ENCODE results near the gene MBIP. TPM values are rescaled to one million over a fixed set of nuclear protein-coding genes. Genes with fewer than 3 reads are reported as not detected.
A peak's percentile ranks its signal among the peaks of the same experiment; 100 is the strongest.
"Not testable (repeated sequence)": the region's sequence is repeated elsewhere in the genome, so short reads cannot be mapped to it uniquely, and the experiment has no call there.

MBIP gene
- total and polyA plus RNA-seq, 9 donors: 18.4 to 35.2 (median 25.3) TPM

DNA sequence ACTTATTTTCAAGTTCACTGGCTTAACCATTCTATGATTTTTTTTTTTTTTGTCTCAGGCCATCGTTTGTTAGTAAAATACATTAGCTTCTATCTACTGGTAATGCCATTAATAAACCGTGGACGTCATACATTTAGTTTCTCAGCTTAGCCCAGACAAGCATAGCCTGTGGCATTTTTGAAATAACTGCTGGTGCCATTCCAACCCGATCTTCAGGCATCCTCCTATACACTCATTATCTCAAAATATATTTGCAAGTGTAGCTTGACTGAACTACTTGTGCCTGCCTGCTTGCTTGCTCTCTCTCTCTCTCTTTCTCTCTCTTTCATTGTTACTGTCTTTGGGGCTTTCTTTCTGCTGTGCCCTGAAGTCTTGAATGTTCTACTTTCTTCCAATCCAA lies 12.7 kb upstream of the MBIP start:
- H3K9me3 ChIP-seq: no peaks in the 10 kb centered on the region
- no peaks in the 10 kb centered on the region for H3K27me3 ChIP-seq
- TF ChIP-seq CTCF (IDR thresholded peaks at IDR 0.05): no peak
- TF ChIP-seq EP300 (IDR thresholded peaks at IDR 0.05): no peak
- no peak for TF ChIP-seq POLR2A (IDR thresholded peaks at IDR 0.05)
- no peak overlapping the region for H3K4me3 ChIP-seq
- WGBS, 3 donors: 52 to 76% (median 61%) methylated on average over 4 of the region's 4 CpGs
- H3K4me1 ChIP-seq (ENCODE audit: insufficient read depth): no peaks in the 10 kb centered on the region
- intact Hi-C loops (cut with DNase I): no loop called here
- DNase-seq: no peak
- H3K27ac ChIP-seq: no peak overlapping the region
- H3K36me3 ChIP-seq: no peaks in the 10 kb centered on the region

DNA sequence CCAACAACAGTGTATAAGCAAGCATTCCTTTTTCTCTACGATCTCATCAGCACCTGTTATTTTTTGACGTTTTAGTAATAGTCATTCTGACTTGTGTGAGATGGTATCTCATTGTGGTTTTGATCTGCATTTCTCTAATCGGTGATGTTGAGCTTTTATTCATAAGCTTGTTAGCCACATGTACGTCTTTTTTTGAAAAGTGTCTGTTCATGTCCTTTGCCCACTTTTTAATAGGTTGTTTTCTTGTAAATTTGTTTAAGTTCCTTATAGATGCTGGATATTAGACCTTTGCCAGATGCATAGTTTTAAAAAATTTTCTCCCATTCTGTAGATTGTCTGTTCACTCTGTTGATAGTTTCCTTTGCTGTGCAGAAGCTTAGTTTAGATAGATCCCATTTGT lies 7.1 kb upstream of the MBIP start:
- H3K4me1 ChIP-seq (ENCODE audit: insufficient read depth); H3K4me3 ChIP-seq; H3K9me3 ChIP-seq; H3K27me3 ChIP-seq; H3K36me3 ChIP-seq; intact Hi-C loops (cut with DNase I); DNase-seq; H3K27ac ChIP-seq: not testable (repeated sequence)
- 89 to 95% (median 90%) methylated on average over 4 of the region's 4 CpGs for WGBS, 3 donors

- DNase-seq: no peak
- whole genome bisulfite sequencing, 3 donors: 86 to 89% (median 88%) methylated on average over 3 of the region's 3 CpGs
- no peaks in the 10 kb centered on the region for H3K9me3 ChIP-seq
- intact Hi-C loops (cut with DNase I): no loop called here
- H3K4me1 ChIP-seq (ENCODE audit: insufficient read depth): no peaks in the 10 kb centered on the region
- H3K36me3 ChIP-seq: no peaks in the 10 kb centered on the region
- no peak overlapping the region for H3K27ac ChIP-seq
- no peaks in the 10 kb centered on the region for H3K27me3 ChIP-seq
- H3K4me3 ChIP-seq: no peak overlapping the region
- TF ChIP-seq CTCF (IDR thresholded peaks at IDR 0.05): no peak
- TF ChIP-seq EP300 (IDR thresholded peaks at IDR 0.05): no peak
- TF ChIP-seq POLR2A (IDR thresholded peaks at IDR 0.05): no peak
Observed at GRCh38 chr14:36325853-36326252, 5.4 kb upstream of the MBIP start.

DNA sequence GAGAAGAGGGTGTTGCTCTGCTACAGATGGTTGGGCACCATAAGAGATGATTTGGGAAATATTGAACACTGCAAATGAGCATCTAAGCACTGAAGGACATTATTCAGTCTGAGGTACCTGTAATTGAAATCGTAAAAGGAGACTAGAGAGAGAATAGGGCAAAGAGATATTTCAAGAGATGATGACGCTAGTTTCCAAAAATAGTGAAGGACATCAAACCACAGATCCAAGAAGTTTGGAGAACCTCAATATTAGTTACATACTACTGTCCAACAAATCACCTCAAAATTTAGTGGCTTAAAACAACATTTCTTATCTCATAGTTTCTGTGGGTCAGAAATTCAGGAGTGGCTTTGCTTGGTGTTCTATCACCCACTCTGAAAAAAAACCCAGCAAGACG lies 4.5 kb upstream of the MBIP start:
- TF ChIP-seq POLR2A (IDR thresholded peaks at IDR 0.05) (no peak), CTCF (IDR thresholded peaks at IDR 0.05) (no peak), EP300 (IDR thresholded peaks at IDR 0.05) (no peak)
- Histone ChIP-seq H3K27me3 (no peaks in the 10 kb centered on the region), H3K9me3 (no peaks in the 10 kb centered on the region), H3K27ac (no peak overlapping the region), H3K4me3 (no peak overlapping the region), H3K4me1 (ENCODE audit: insufficient read depth) (no peaks in the 10 kb centered on the region), H3K36me3 (no peaks in the 10 kb centered on the region)
- intact Hi-C loops (cut with DNase I): no loop called here
- DNase-seq: no peak
- WGBS, 3 donors: 79 to 90% (median 84%) methylated on average over 3 of the region's 3 CpGs

DNA sequence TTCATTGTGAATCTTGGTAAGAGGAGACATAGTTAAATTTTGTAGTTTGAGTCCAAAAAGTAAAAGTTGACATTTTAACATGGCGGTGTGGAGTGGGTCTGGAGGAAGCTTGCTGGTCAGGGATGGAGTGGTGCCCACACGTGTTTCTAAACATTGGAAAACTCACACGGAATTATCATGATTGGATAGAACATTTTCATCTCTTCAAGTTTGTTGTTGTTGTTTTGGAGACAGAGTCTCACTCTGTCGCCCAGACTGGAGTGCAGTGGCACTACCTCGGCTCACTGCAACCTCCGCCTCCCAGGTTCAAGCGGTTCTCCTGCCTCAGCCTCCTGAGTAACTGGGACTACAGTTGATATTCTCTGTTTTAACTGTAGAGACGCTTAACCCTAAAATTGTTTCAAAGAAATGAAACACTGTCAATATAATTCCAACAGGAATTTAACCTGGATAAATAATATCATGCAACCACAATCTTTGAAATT lies 502 bp upstream of the MBIP start:
- TF ChIP-seq EP300 (IDR thresholded peaks at IDR 0.05): no peak
- TF ChIP-seq CTCF (IDR thresholded peaks at IDR 0.05): no peak
- TF ChIP-seq POLR2A (IDR thresholded peaks at IDR 0.05): no peak
- intact Hi-C loops (cut with DNase I): no loop called here
- WGBS, 3 donors: 52 to 57% (median 55%) methylated on average over 8 of the region's 8 CpGs
- no peaks in the 10 kb centered on the region for H3K36me3 ChIP-seq
- H3K4me1 ChIP-seq (ENCODE audit: insufficient read depth): no peaks in the 10 kb centered on the region
- peak overlapping the region; percentile 56 for H3K4me3 ChIP-seq
- peak in 2 of 5 donors; percentile 7 to 15 for DNase-seq
- H3K27me3 ChIP-seq: no peaks in the 10 kb centered on the region
- H3K27ac ChIP-seq: no peak overlapping the region
- H3K9me3 ChIP-seq: no peaks in the 10 kb centered on the region

All from ovary (tissue), 9 donors.